Psoas muscle (tissue), 8 donors: ENCODE data around the gene IFITM10. TPM values are rescaled to one million over a fixed set of nuclear protein-coding genes. Genes with fewer than 3 reads are reported as not detected.

Source experiments
- ATAC-seq, 4 donors: fragments of 200-7000 bp; cut with Tn5 transposase; one replicate each; pipeline ENCODE4 v1.9.1; 2020; ENCODE audit warnings: moderate library complexity in 3 of 4, mild to moderate bottlenecking in 2 of 4
- DNase-seq, 2 donors: peaks; one replicate each; pipeline ENCODE4 v3.0.0-alpha.2; 2020
- H3K27ac ChIP-seq: fragments of 200-600 bp; one replicate; pipeline ENCODE4 v1.8.0; 2022
- H3K27me3 ChIP-seq, 3 donors: fragments of 200-600 bp in 1 of 3; one replicate each; pipeline versions ENCODE4 v1.6.1 to v1.8.0; 2013 to 2022; ENCODE audit warnings: low read length in 2 of 3, mild to moderate bottlenecking in 2 of 3, moderate library complexity in 1 of 3; ENCODE audit not compliant: insufficient read depth in 3 of 3
- H3K36me3 ChIP-seq, 2 donors: fragments of 200-600 bp in 1 of 2; one replicate each; pipeline versions ENCODE4 v1.6.1 to v1.8.0; 2013 to 2022; ENCODE audit warnings: low read depth in 1 of 2, mild to moderate bottlenecking in 1 of 2, moderate library complexity in 1 of 2; ENCODE audit not compliant: insufficient read depth in 1 of 2
- H3K4me1 ChIP-seq: fragments of 200-600 bp; one replicate; pipeline ENCODE4 v1.8.0; 2022
- H3K4me3 ChIP-seq: fragments of 200-600 bp; one replicate; pipeline ENCODE4 v1.8.0; 2022; ENCODE audit warnings: mild to moderate bottlenecking
- H3K9me3 ChIP-seq: fragments of 200-600 bp; one replicate; pipeline ENCODE4 v1.8.0; 2022
- CTCF ChIP-seq: fragments of 200-600 bp; IDR thresholded peaks from one replicate; pipeline ENCODE4 v1.8.0; 2022; ENCODE audit warnings: antibody characterized with exemption
- WGBS, 3 donors: extraction: QIAGEN DNeasy Blood & Tissue Kit; methylation state at CpG; one replicate each; pipeline versions ENCODE4 v1.1.6 to v1.1.7; 2013; 5-methylcytosine and 5-hydroxymethylcytosine counted together
- intact Hi-C, 2 donors: fragments of 100-400 bp; cut with DNase I; formaldehyde crosslinking; loops; one replicate each; pipeline versions ENCODE4 v1.11.0 to v1.14.2; 2022
- polyA plus RNA-seq, 3 donors: library from polyadenylated mRNA; stranded (reverse); fragments of 200-250 nt; gene quantifications; one replicate each; pipeline ENCODE4 v1.2.3, GENCODE V29; 2013
- total RNA-seq, 4 donors: library from RNA; stranded (reverse); fragmentation: NEBNext Ultra II Directional in 2 of 4; extraction: Animal tissue kit (Norgen Biotek cat#: 25700) in 2 of 4; gene quantifications; one replicate each; pipeline versions ENCODE4 v1.2.1 to v1.2.4, GENCODE V29; 2021 to 2023
- donor health status: healthy with polysubstance abuse.
- donor health status: DM: no; HTN: no; CAD: no; lungs with moderate emphysema.
- donor health status: Bipolar disorder and iron deficiency.
- donor health status: healthy.
- donor health status: DM: yes; HTN: yes; CAD: no.
- donor health status: DM: no; HTN: no; CAD: no.
- donor health status: DM: no; HTN: no; CAD: no.
- donor health status: DM: yes; HTN: yes; CAD: no.

IFITM10 gene
- total and polyA plus RNA-seq, 7 donors, result 0.70 to 6.1 (median 1.6) TPM

GRCh38 chr11:1727861-1728260 is 22.5 kb downstream of the IFITM10 start:
- Histone ChIP-seq H3K4me1 (no peaks in the 10 kb centered on the region), H3K27ac (no peak overlapping the region), H3K9me3 (no peaks in the 10 kb centered on the region), H3K36me3 (no peaks in the 10 kb centered on the region), H3K27me3 (peaks cover 0 to 32% (median 14%) of the 10 kb centered on the region in 3 donors), H3K4me3 (no peak overlapping the region)
- DNase-seq (no peak), ATAC-seq (no peak)
- intact Hi-C loops, result loop anchor here in 1 of 2 donors (5.0 kb wide), 1 partner anchor 54 kb away; no protein-coding TSS in a partner anchor
- no peak for TF ChIP-seq CTCF
- 66 to 70% (median 70%) methylated on average over 9 of the region's 9 CpGs for WGBS, 3 donors

GRCh38 chr11:1727096-1727690 is 23.2 kb downstream of the IFITM10 start:
- H3K4me3 ChIP-seq, result no peak overlapping the region
- H3K4me1 ChIP-seq, result no peaks in the 10 kb centered on the region
- H3K27me3 ChIP-seq, result peaks cover 0 to 25% (median 14%) of the 10 kb centered on the region in 3 donors
- no peak for TF ChIP-seq CTCF
- H3K36me3 ChIP-seq, result no peaks in the 10 kb centered on the region
- intact Hi-C loops, result loop anchor here in 1 of 2 donors (5.0 kb wide), 1 partner anchor 55 kb away; no protein-coding TSS in a partner anchor
- H3K9me3 ChIP-seq, result no peaks in the 10 kb centered on the region
- ATAC-seq, result no peak
- 60 to 72% (median 65%) methylated on average over 11 of the region's 11 CpGs for WGBS, 3 donors
- no peak overlapping the region for H3K27ac ChIP-seq
- DNase-seq, result no peak

DNA sequence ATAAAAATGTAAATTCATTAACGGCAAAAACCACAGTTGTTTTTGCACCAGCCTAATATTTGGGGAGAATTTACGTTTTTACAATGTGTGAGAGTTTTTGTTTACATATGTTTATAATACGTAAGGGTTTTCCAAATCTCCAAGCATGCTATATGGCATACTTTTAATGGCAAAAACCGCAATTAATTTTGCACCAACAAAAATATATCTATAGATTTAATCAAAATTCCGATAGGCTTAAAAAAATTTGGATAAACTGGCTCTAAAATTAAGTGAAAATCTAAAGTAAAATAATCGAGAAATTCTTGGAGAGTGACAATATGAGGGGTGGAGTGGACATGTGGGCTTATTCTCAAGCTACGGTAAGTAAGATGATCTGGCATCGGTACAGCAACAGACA is 30.6 kb downstream of the IFITM10 start:
- ATAC-seq (no peak), DNase-seq (no peak)
- peaks cover 11% of the 10 kb centered on the region for H3K4me1 ChIP-seq
- H3K27ac ChIP-seq, result no peak overlapping the region
- H3K27me3 ChIP-seq, result peaks cover 0 to 1% (median 0%) of the 10 kb centered on the region in 3 donors
- intact Hi-C loops, result no loop called here
- H3K4me3 ChIP-seq, result no peak overlapping the region
- TF ChIP-seq CTCF, result no peak
- H3K36me3 ChIP-seq, result no peaks in the 10 kb centered on the region
- no peaks in the 10 kb centered on the region for H3K9me3 ChIP-seq
- WGBS, 3 donors, result 81 to 86% (median 85%) methylated on average over 8 of the region's 8 CpGs

- Histone ChIP-seq H3K27ac (no peak overlapping the region), H3K4me3 (no peak overlapping the region), H3K36me3 (no peaks in the 10 kb centered on the region), H3K27me3 (peaks cover 0 to 1% (median 0%) of the 10 kb centered on the region in 3 donors), H3K4me1 (peaks cover 11% of the 10 kb centered on the region), H3K9me3 (no peaks in the 10 kb centered on the region)
- ATAC-seq, result peak in 2 of 4 donors; percentile 48 to 49
- WGBS, 3 donors, result 87 to 90% (median 88%) methylated on average over 15 of the region's 15 CpGs
- no peak for DNase-seq
- intact Hi-C loops, result no loop called here
- TF ChIP-seq CTCF, result no peak
These were observed 32.1 kb downstream of the IFITM10 start for GRCh38 chr11:1718326-1718725.

DNA sequence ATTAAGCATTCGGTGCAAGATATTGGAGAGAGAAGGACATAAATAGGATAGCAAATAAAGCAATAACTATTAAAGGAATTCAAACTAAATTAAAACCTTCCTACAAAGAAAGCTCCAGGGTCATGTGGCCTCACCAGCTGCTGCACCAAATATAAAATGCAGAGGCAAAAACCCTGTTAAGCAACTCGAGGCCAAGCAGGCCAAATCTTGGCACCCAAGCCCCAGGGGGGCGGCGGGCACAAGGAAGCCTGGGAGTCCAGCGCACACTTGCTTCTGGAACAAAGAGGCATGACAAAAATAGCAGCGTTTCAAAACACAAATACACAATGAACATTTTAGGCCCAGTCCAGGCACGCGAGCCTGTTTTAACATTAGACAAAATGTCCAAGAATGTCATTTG is 32.6 kb downstream of the IFITM10 start:
- no peak overlapping the region for H3K4me3 ChIP-seq
- no peaks in the 10 kb centered on the region for H3K36me3 ChIP-seq
- H3K9me3 ChIP-seq, result no peaks in the 10 kb centered on the region
- WGBS, 3 donors, result 13 to 37% (median 34%) methylated on average over 8 of the region's 8 CpGs
- no peak for TF ChIP-seq CTCF
- peaks cover 0 to 1% (median 0%) of the 10 kb centered on the region in 3 donors for H3K27me3 ChIP-seq
- peak; percentile 56 to 94 (median 77) for ATAC-seq
- H3K27ac ChIP-seq, result no peak overlapping the region
- H3K4me1 ChIP-seq, result peaks cover 11% of the 10 kb centered on the region
- intact Hi-C loops, result no loop called here
- peak in 1 of 2 donors; percentile 71 for DNase-seq
